Stimulated activated naive B cell treated with anti-CD40 and anti-IgM and Interleukin-4, amounts not matched to agents 10 μg/mL and 1 μg/mL and 100 μg/mL, for 72 hours (primary cell): ENCODE results near the gene RTCA.
"Not testable (repeated sequence)": the region's sequence is repeated elsewhere in the genome, so short reads cannot be mapped to it uniquely, and the experiment has no call there.

Experiments
- ATAC-seq, 2 donors: fragments of 150-1000 bp; cut with Tn5 transposase; replicated peaks; 2 replicates each; pipeline ENCODE4 v1.10.0; 2021; ENCODE audit warnings: moderate library complexity in 1 of 2
- DNase-seq: peaks from one replicate; pipeline ENCODE4 v3.0.0; 2021
- H3K27ac Mint-ChIP-seq: one replicate; pipeline ENCODE4 v1.8.0; 2022; ENCODE audit warnings: mild to moderate bottlenecking, mixed read lengths
- H3K27me3 Mint-ChIP-seq, 2 donors: one replicate each; pipeline ENCODE4 v1.8.0; 2022; ENCODE audit warnings: mixed read lengths in 2 of 2
- H3K36me3 Mint-ChIP-seq, 2 donors: one replicate each; pipeline ENCODE4 v1.8.0; 2022; ENCODE audit warnings: mixed read lengths in 2 of 2, mild to moderate bottlenecking in 1 of 2
- H3K4me1 Mint-ChIP-seq, 2 donors: one replicate each; pipeline ENCODE4 v1.8.0; 2022; ENCODE audit warnings: mixed read lengths in 2 of 2, mild to moderate bottlenecking in 1 of 2
- H3K4me3 Mint-ChIP-seq, 2 donors: one replicate each; pipeline ENCODE4 v1.8.0; 2022; ENCODE audit warnings: mild to moderate bottlenecking in 2 of 2, mixed read lengths in 2 of 2, moderate library complexity in 1 of 2
- H3K9me3 Mint-ChIP-seq, 2 donors: one replicate each; pipeline ENCODE4 v1.8.0; 2022; ENCODE audit warnings: mixed read lengths in 2 of 2, mild to moderate bottlenecking in 1 of 2

RTCA gene

GRCh38 chr1:100265931-100266740 is at the start of gene RTCA:
Gene RTCA, plus strand, starts transcription at chr1:100266216. Its CDS starts 160 bp downstream, at chr1:100266376.
- H3K4me1 Mint-ChIP-seq = peaks cover 20 to 24% of the 10 kb centered on the region in 2 donors
- peaks cover 0 to 5% of the 10 kb centered on the region in 2 donors for H3K9me3 Mint-ChIP-seq
- DNase-seq (peak; percentile 91), ATAC-seq (peak; percentile 97)
- peaks cover 21 to 40% of the 10 kb centered on the region in 2 donors for H3K36me3 Mint-ChIP-seq
- peak within 1 kb of the TSS; percentile 98 for H3K27ac Mint-ChIP-seq
- H3K27me3 Mint-ChIP-seq = no peaks in the 10 kb centered on the region
- H3K4me3 Mint-ChIP-seq = peak within 1 kb of the TSS; percentile 98 to 100

GRCh38 chr1:100217834-100218233 is 48.2 kb upstream of the RTCA start:
- Mint-ChIP-seq H3K9me3 (no peaks in the 10 kb centered on the region), H3K27ac (no peak overlapping the region), H3K4me1 (no peaks in the 10 kb centered on the region), H3K4me3 (no peak overlapping the region), H3K27me3 (no peaks in the 10 kb centered on the region), H3K36me3 (peaks cover 17 to 28% of the 10 kb centered on the region in 2 donors)
- DNase-seq (no peak), ATAC-seq (no peak)

- H3K27ac Mint-ChIP-seq = no peak overlapping the region
- ATAC-seq = no peak
- no peaks in the 10 kb centered on the region for H3K4me1 Mint-ChIP-seq
These were observed 46.6 kb upstream of the RTCA start for GRCh38 chr1:100219457-100219856.

GRCh38 chr1:100219883-100220282 is 46.1 kb upstream of the RTCA start:
- Mint-ChIP-seq H3K4me3 (no peak overlapping the region), H3K4me1 (no peaks in the 10 kb centered on the region), H3K9me3 (no peaks in the 10 kb centered on the region), H3K36me3 (peaks cover 12 to 25% of the 10 kb centered on the region in 2 donors), H3K27me3 (no peaks in the 10 kb centered on the region), H3K27ac (no peak overlapping the region)
- ATAC-seq = no peak
- DNase-seq = no peak

More at GRCh38 chr1:100219457-100219856, 46.6 kb upstream of the RTCA start:
- no peak for DNase-seq
- Mint-ChIP-seq H3K4me3 (no peak overlapping the region), H3K27me3 (no peaks in the 10 kb centered on the region), H3K9me3 (no peaks in the 10 kb centered on the region), H3K36me3 (peaks cover 12 to 26% of the 10 kb centered on the region in 2 donors)

GRCh38 chr1:100222428-100222827 is 43.6 kb upstream of the RTCA start:
- no peak overlapping the region for H3K27ac Mint-ChIP-seq

GRCh38 chr1:100229681-100230443 is 36.2 kb upstream of the RTCA start:
- Mint-ChIP-seq H3K9me3 (no peaks in the 10 kb centered on the region), H3K27me3 (no peaks in the 10 kb centered on the region), H3K4me3 (no peak overlapping the region), H3K4me1 (peaks cover 0 to 2% of the 10 kb centered on the region in 2 donors), H3K36me3 (peaks cover 18 to 31% of the 10 kb centered on the region in 2 donors), H3K27ac (no peak overlapping the region)
- no peak for ATAC-seq
- DNase-seq = no peak

More at GRCh38 chr1:100222428-100222827, 43.6 kb upstream of the RTCA start:
- Mint-ChIP-seq H3K4me1 (no peaks in the 10 kb centered on the region), H3K36me3 (peaks cover 11 to 26% of the 10 kb centered on the region in 2 donors), H3K4me3 (no peak overlapping the region), H3K27me3 (no peaks in the 10 kb centered on the region), H3K9me3 (no peaks in the 10 kb centered on the region)
- ATAC-seq (no peak), DNase-seq (no peak)

GRCh38 chr1:100230765-100231164 is 35.3 kb upstream of the RTCA start:
- ATAC-seq (no peak), DNase-seq (no peak)
- H3K9me3 Mint-ChIP-seq = no peaks in the 10 kb centered on the region
- no peaks in the 10 kb centered on the region for H3K27me3 Mint-ChIP-seq
- peaks cover 16 to 28% of the 10 kb centered on the region in 2 donors for H3K36me3 Mint-ChIP-seq
- H3K27ac Mint-ChIP-seq = no peak overlapping the region
- H3K4me1 Mint-ChIP-seq = peaks cover 0 to 2% of the 10 kb centered on the region in 2 donors
- no peak overlapping the region for H3K4me3 Mint-ChIP-seq

- Mint-ChIP-seq H3K9me3 (no peaks in the 10 kb centered on the region), H3K36me3 (peaks cover 13 to 33% of the 10 kb centered on the region in 2 donors), H3K4me1 (peaks cover 0 to 2% of the 10 kb centered on the region in 2 donors), H3K4me3 (no peak overlapping the region), H3K27ac (no peak overlapping the region), H3K27me3 (no peaks in the 10 kb centered on the region)
- DNase-seq = no peak
- ATAC-seq = no peak
These were observed 34.3 kb upstream of the RTCA start for GRCh38 chr1:100231721-100232120.

- Mint-ChIP-seq H3K4me3 (no peak overlapping the region), H3K27me3 (no peaks in the 10 kb centered on the region), H3K4me1 (peaks cover 0 to 2% of the 10 kb centered on the region in 2 donors), H3K27ac (no peak overlapping the region), H3K9me3 (no peaks in the 10 kb centered on the region), H3K36me3 (peaks cover 15 to 37% of the 10 kb centered on the region in 2 donors)
- ATAC-seq (no peak), DNase-seq (no peak)
These were observed 33.9 kb upstream of the RTCA start for GRCh38 chr1:100232156-100232555.

- H3K4me3 Mint-ChIP-seq, H3K4me1 Mint-ChIP-seq, H3K27ac Mint-ChIP-seq, H3K27me3 Mint-ChIP-seq, ATAC-seq, DNase-seq, H3K9me3 Mint-ChIP-seq: not testable (repeated sequence)
- peaks cover 15 to 42% of the 10 kb centered on the region in 2 donors for H3K36me3 Mint-ChIP-seq
These were observed 32.5 kb upstream of the RTCA start for GRCh38 chr1:100233566-100233965.

GRCh38 chr1:100234432-100234831 is 31.6 kb upstream of the RTCA start:
- Mint-ChIP-seq H3K9me3 (no peaks in the 10 kb centered on the region), H3K27ac (no peak overlapping the region), H3K4me1 (peaks cover 0 to 2% of the 10 kb centered on the region in 2 donors), H3K4me3 (no peak overlapping the region), H3K36me3 (peaks cover 19 to 48% of the 10 kb centered on the region in 2 donors), H3K27me3 (no peaks in the 10 kb centered on the region)
- no peak for ATAC-seq
- DNase-seq = no peak

- no peak for DNase-seq
- Mint-ChIP-seq H3K36me3 (peaks cover 22 to 43% of the 10 kb centered on the region in 2 donors), H3K4me3 (no peak overlapping the region)
These were observed 28.9 kb upstream of the RTCA start for GRCh38 chr1:100237091-100237490.

GRCh38 chr1:100239961-100240360 is 26.1 kb upstream of the RTCA start:
- H3K36me3 Mint-ChIP-seq = peaks cover 20 to 34% of the 10 kb centered on the region in 2 donors
- H3K4me3 Mint-ChIP-seq = no peak overlapping the region
- ATAC-seq = no peak
- peaks cover 0 to 14% of the 10 kb centered on the region in 2 donors for H3K4me1 Mint-ChIP-seq
- DNase-seq = no peak
- H3K9me3 Mint-ChIP-seq = no peaks in the 10 kb centered on the region
- no peak overlapping the region for H3K27ac Mint-ChIP-seq
- H3K27me3 Mint-ChIP-seq = no peaks in the 10 kb centered on the region

More at GRCh38 chr1:100237091-100237490, 28.9 kb upstream of the RTCA start:
- ATAC-seq = no peak
- no peaks in the 10 kb centered on the region for H3K9me3 Mint-ChIP-seq
- peaks cover 2 to 4% of the 10 kb centered on the region in 2 donors for H3K4me1 Mint-ChIP-seq
- H3K27me3 Mint-ChIP-seq = no peaks in the 10 kb centered on the region
- H3K27ac Mint-ChIP-seq = no peak overlapping the region

- H3K4me3 Mint-ChIP-seq = no peak overlapping the region
- H3K36me3 Mint-ChIP-seq = peaks cover 21 to 34% of the 10 kb centered on the region in 2 donors
- ATAC-seq (no peak), DNase-seq (no peak)
- H3K4me1 Mint-ChIP-seq = peaks cover 0 to 14% of the 10 kb centered on the region in 2 donors
- H3K9me3 Mint-ChIP-seq = no peaks in the 10 kb centered on the region
- no peak overlapping the region for H3K27ac Mint-ChIP-seq
- no peaks in the 10 kb centered on the region for H3K27me3 Mint-ChIP-seq
These were observed 25.4 kb upstream of the RTCA start for GRCh38 chr1:100240631-100241030.
